ENCODE data around the gene GIMAP8. TPM values are rescaled to one million over a fixed set of nuclear protein-coding genes. Genes with fewer than 3 reads are reported as not detected.

Gene GIMAP8
- total RNA-seq, 1 donor from 2014 or later = not detected

DNA sequence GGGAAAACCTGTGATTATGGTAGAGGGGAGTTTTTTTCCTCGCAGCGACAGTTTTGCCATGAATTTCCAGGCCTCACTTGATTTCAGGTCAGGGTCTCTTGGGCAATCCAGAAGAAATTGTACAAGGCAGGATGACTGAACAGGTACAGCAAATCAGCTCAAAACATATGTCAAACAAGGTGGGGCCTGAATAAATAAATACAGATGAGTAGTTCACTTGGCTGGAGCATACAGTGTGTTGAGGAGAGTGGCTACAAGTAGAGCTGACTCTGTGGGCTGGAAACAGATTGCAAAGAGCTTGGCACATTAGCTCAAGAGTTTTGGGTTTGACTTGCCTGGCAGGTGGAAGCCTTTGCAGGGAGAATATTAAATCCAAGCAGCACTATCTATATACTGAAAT, 15.0 kb downstream of the GIMAP8 start:
- Mint-ChIP-seq H3K4me3 (ENCODE audit: low read depth) (no peak overlapping the region), H3K9me3 (ENCODE audit: low read depth) (peaks cover 20% of the 10 kb centered on the region), H3K27me3 (peaks cover 29% of the 10 kb centered on the region), H3K36me3 (ENCODE audit: insufficient read depth) (no peaks in the 10 kb centered on the region), H3K4me1 (ENCODE audit: low read depth) (no peaks in the 10 kb centered on the region), H3K27ac (no peak overlapping the region)
- TF ChIP-seq CTCF (IDR thresholded peaks at IDR 0.05; ENCODE audit: unreplicated experiment) = no peak
- no peak for DNase-seq (ENCODE audit: low spot score, unreplicated experiment)

GRCh38 chr7:150466477-150466876, 16.0 kb downstream of the GIMAP8 start:
- H3K36me3 Mint-ChIP-seq (ENCODE audit: insufficient read depth) = no peaks in the 10 kb centered on the region
- no peak overlapping the region for H3K27ac Mint-ChIP-seq
- H3K4me1 Mint-ChIP-seq (ENCODE audit: low read depth) = no peaks in the 10 kb centered on the region
- H3K9me3 Mint-ChIP-seq (ENCODE audit: low read depth) = peaks cover 16% of the 10 kb centered on the region
- H3K4me3 Mint-ChIP-seq (ENCODE audit: low read depth) = no peak overlapping the region
- no peak for TF ChIP-seq CTCF (IDR thresholded peaks at IDR 0.05; ENCODE audit: unreplicated experiment)
- no peak for DNase-seq (ENCODE audit: low spot score, unreplicated experiment)
- peaks cover 29% of the 10 kb centered on the region for H3K27me3 Mint-ChIP-seq

- Mint-ChIP-seq H3K4me3 (ENCODE audit: low read depth) (no peak overlapping the region), H3K4me1 (ENCODE audit: low read depth) (no peaks in the 10 kb centered on the region), H3K9me3 (ENCODE audit: low read depth) (peaks cover 2% of the 10 kb centered on the region)
Observed at GRCh38 chr7:150468241-150468640, 17.8 kb downstream of the GIMAP8 start.

GRCh38 chr7:150471886-150472285, 21.5 kb downstream of the GIMAP8 start:
- no peaks in the 10 kb centered on the region for H3K36me3 Mint-ChIP-seq (ENCODE audit: insufficient read depth)
- no peak overlapping the region for H3K4me3 Mint-ChIP-seq (ENCODE audit: low read depth)
- no peak overlapping the region for H3K27ac Mint-ChIP-seq
- DNase-seq (ENCODE audit: low spot score, unreplicated experiment) = no peak
- no peaks in the 10 kb centered on the region for H3K9me3 Mint-ChIP-seq (ENCODE audit: low read depth)
- no peaks in the 10 kb centered on the region for H3K4me1 Mint-ChIP-seq (ENCODE audit: low read depth)
- TF ChIP-seq CTCF (IDR thresholded peaks at IDR 0.05; ENCODE audit: unreplicated experiment) = no peak
- H3K27me3 Mint-ChIP-seq = peaks cover 20% of the 10 kb centered on the region

More at GRCh38 chr7:150468241-150468640, 17.8 kb downstream of the GIMAP8 start:
- H3K27me3 Mint-ChIP-seq = peaks cover 29% of the 10 kb centered on the region
- no peak for TF ChIP-seq CTCF (IDR thresholded peaks at IDR 0.05; ENCODE audit: unreplicated experiment)
- H3K27ac Mint-ChIP-seq = no peak overlapping the region
- H3K36me3 Mint-ChIP-seq (ENCODE audit: insufficient read depth) = no peaks in the 10 kb centered on the region
- DNase-seq (ENCODE audit: low spot score, unreplicated experiment) = no peak

GRCh38 chr7:150473902-150474301, 23.5 kb downstream of the GIMAP8 start:
- TF ChIP-seq CTCF (IDR thresholded peaks at IDR 0.05; ENCODE audit: unreplicated experiment) = no peak
- DNase-seq (ENCODE audit: low spot score, unreplicated experiment) = no peak
- no peak overlapping the region for H3K27ac Mint-ChIP-seq
- H3K27me3 Mint-ChIP-seq = peaks cover 9% of the 10 kb centered on the region
- H3K36me3 Mint-ChIP-seq (ENCODE audit: insufficient read depth) = no peaks in the 10 kb centered on the region
- no peak overlapping the region for H3K4me3 Mint-ChIP-seq (ENCODE audit: low read depth)
- no peaks in the 10 kb centered on the region for H3K4me1 Mint-ChIP-seq (ENCODE audit: low read depth)
- no peaks in the 10 kb centered on the region for H3K9me3 Mint-ChIP-seq (ENCODE audit: low read depth)

Data from progenitor cell of endocrine pancreas (in vitro differentiated cells).